ENCODE results near the gene ATP5F1D. TPM values are rescaled to one million over a fixed set of nuclear protein-coding genes. Genes with fewer than 3 reads are reported as not detected.
A peak's percentile ranks its signal among the peaks of the same experiment; 100 is the strongest.

ATP5F1D gene
- total RNA-seq, 2 donors from 2014 or later, result 156 to 157 TPM

DNA sequence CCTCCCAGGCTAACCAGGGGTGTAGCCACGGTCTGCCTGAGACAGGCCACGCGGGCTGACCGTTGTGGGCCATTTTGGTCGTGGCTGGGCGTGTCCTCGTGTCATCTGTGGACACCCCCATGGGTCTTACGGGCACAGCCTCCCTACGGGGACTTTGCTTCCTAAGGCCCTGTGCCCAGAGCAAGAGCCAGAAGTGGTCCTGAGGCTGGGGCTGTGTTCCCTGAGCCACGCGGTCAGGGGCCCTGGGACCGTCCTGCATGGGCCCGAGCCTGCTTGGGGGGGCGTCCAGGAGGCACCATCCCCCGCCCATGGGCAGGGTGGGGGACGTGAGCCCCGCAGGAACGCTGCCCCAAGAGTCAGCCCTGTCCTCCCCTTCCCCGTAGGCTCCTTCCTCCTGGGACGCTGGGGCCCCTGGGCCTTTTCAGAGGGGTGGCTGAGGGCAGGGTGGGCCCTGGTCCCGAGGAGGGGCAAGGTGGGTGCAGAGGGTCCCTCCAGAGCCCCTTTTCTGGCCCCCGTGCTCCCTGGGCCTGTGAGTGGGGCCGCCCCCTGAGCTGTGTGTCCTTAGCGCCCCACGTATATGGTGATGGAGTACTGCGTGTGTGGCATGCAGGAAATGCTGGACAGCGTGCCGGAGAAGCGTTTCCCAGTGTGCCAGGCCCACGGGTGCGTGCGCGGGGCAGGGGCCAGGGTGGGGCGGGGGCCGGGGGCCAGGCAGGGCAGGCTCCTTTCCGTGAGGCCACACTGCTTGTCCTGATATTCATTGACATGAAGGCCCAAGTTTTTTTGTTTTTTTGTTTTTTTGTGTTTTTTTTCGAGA, 22.6 kb upstream of the ATP5F1D start:
- peaks cover 48% of the 10 kb centered on the region for H3K4me1 ChIP-seq
- H3K36me3 ChIP-seq (replicated peaks in 1 of 2; ENCODE audit: insufficient read depth in 1 of 2, low read depth in 2 of 2), result peaks cover 0 to 4% of the 10 kb centered on the region in 2 donors
- TF ChIP-seq, protein P1, sequence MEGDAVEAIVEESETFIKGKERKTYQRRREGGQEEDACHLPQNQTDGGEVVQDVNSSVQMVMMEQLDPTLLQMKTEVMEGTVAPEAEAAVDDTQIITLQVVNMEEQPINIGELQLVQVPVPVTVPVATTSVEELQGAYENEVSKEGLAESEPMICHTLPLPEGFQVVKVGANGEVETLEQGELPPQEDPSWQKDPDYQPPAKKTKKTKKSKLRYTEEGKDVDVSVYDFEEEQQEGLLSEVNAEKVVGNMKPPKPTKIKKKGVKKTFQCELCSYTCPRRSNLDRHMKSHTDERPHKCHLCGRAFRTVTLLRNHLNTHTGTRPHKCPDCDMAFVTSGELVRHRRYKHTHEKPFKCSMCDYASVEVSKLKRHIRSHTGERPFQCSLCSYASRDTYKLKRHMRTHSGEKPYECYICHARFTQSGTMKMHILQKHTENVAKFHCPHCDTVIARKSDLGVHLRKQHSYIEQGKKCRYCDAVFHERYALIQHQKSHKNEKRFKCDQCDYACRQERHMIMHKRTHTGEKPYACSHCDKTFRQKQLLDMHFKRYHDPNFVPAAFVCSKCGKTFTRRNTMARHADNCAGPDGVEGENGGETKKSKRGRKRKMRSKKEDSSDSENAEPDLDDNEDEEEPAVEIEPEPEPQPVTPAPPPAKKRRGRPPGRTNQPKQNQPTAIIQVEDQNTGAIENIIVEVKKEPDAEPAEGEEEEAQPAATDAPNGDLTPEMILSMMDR (IDR thresholded peaks at IDR 0.05), result no peak
- no peak for TF ChIP-seq POLR2A (IDR thresholded peaks at IDR 0.05)
- no peak for DNase-seq
- H3K9me3 ChIP-seq, result no peaks in the 10 kb centered on the region
- 83 to 91% methylated on average over 19 to 29 of the region's 37 CpGs for WGBS, 2 donors
- intact Hi-C loops (cut with DNase I), result no loop called here
- peak overlapping the region in 1 of 4 donors; percentile 36 for H3K27ac ChIP-seq
- ATAC-seq, result no peak
- H3K4me3 ChIP-seq, result no peak overlapping the region
- no peaks in the 10 kb centered on the region for H3K27me3 ChIP-seq

DNA sequence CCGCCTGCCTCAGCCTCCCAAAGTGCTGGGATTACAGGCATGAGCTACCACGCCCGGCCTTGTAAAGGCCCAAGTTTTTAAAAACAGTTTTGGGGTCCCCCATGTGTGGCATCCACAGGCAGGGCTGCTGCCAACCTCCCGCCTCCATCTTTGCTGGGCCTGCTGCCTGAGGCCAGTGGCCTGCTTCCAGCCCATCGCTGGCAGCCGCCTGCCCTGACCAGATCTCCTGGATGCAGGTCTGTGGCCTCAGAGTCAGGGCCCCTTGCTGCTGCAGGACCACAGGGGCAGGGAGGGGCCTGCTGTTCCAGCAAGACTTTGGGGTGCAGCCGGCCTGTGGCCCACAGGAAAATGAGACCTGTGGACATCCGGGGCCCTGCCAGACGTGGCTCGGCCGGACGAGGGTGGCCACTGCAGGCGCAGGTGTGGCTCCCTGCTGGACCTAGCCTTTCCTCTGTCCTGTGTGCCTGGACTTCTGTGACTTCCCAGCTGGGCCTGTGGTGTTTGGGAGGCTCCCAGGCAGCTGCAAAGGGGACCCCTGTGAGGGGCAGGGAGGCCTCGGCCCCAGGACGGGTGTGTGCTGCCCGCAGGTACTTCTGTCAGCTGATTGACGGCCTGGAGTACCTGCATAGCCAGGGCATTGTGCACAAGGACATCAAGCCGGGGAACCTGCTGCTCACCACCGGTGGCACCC, 21.6 kb upstream of the ATP5F1D start:
- no peaks in the 10 kb centered on the region for H3K27me3 ChIP-seq
- no peak for ATAC-seq
- WGBS, 2 donors, result 90 to 100% methylated on average over 3 to 17 of the region's 19 CpGs
- H3K4me3 ChIP-seq, result no peak overlapping the region
- intact Hi-C loops (cut with DNase I), result no loop called here
- TF ChIP-seq, protein P1 (IDR thresholded peaks at IDR 0.05), result no peak
- no peak for TF ChIP-seq POLR2A (IDR thresholded peaks at IDR 0.05)
- DNase-seq, result no peak
- H3K27ac ChIP-seq, result no peak overlapping the region
- no peaks in the 10 kb centered on the region for H3K9me3 ChIP-seq
- peaks cover 39% of the 10 kb centered on the region for H3K4me1 ChIP-seq
- peaks cover 0 to 4% of the 10 kb centered on the region in 2 donors for H3K36me3 ChIP-seq (replicated peaks in 1 of 2; ENCODE audit: insufficient read depth in 1 of 2, low read depth in 2 of 2)

DNA sequence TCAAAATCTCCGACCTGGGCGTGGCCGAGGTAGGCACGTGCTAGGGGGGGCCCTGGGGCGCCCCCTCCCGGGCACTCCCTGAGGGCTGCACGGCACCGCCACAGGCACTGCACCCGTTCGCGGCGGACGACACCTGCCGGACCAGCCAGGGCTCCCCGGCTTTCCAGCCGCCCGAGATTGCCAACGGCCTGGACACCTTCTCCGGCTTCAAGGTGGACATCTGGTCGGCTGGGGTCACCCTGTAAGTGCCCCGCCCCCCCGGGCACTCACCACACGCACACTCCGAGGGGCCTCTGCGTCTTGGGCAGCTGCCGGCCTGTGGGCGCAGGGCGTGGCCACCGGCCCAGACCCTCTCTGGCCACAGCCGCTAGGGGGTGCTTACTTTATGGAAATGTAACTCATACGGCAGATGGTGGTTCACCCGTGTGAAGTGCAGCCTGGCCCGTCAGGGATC, 21.0 kb upstream of the ATP5F1D start:
- H3K27ac ChIP-seq, result no peak overlapping the region
- 64 to 74% methylated on average over 2 to 27 of the region's 33 CpGs for WGBS, 2 donors
- intact Hi-C loops (cut with DNase I), result no loop called here
- H3K4me3 ChIP-seq, result no peak overlapping the region
- peaks cover 33% of the 10 kb centered on the region for H3K4me1 ChIP-seq
- no peak for ATAC-seq
- no peaks in the 10 kb centered on the region for H3K27me3 ChIP-seq
- DNase-seq, result no peak
- H3K9me3 ChIP-seq, result no peaks in the 10 kb centered on the region
- TF ChIP-seq POLR2A (IDR thresholded peaks at IDR 0.05), result no peak
- TF ChIP-seq, protein P1 (IDR thresholded peaks at IDR 0.05), result no peak
- H3K36me3 ChIP-seq (replicated peaks in 1 of 2; ENCODE audit: insufficient read depth in 1 of 2, low read depth in 2 of 2), result peaks cover 0 to 4% of the 10 kb centered on the region in 2 donors

DNA sequence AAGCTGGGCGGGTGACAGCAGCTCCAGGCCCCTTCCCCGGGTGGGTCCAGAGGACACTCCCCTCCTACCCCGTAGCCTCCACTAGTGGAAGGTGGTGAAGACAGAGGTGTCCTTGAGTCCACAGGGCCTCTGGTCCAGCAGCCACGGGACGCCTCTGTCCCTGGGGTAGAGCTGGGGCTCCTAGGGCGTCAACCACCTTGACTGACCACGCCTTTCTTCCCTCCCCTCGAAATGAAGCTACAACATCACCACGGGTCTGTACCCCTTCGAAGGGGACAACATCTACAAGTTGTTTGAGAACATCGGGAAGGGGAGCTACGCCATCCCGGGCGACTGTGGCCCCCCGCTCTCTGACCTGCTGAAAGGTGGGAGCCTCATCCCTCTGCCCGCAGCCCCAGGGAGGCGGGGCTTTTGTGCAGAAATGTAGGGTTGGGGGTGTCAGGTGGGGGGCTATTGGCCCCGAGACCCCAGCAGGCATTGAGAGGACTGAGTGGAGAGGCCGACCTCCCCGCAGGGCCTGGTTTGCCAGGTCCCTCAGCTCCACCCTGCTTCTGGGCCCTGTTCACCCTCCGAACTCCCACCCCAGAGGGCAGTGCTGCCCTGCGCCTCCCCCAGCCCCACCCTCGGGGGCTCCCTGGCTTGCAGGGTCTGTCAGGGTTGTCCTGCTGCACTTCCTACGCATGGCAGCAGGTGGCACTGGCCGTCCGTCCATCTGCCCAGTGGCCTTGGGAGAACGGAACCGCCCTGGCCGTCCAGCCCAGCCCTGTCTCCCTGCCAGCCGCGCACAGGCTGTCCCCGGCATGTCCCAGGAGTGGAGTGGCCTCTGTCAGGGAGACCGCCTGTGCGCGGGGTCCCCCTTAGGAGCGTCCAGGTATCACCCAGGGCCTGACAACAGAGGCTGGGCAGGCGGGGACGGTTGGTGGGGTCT, 20.3 kb upstream of the ATP5F1D start:
- peak; percentile 78 to 88 (median 82) for DNase-seq
- Histone ChIP-seq H3K4me3 (no peak overlapping the region), H3K9me3 (no peaks in the 10 kb centered on the region), H3K36me3 (replicated peaks in 1 of 2; ENCODE audit: insufficient read depth in 1 of 2, low read depth in 2 of 2) (peaks cover 1 to 4% of the 10 kb centered on the region in 2 donors), H3K4me1 (peaks cover 26% of the 10 kb centered on the region), H3K27ac (no peak overlapping the region), H3K27me3 (no peaks in the 10 kb centered on the region)
- WGBS, 2 donors, result 69 to 82% methylated on average over 20 to 31 of the region's 38 CpGs
- intact Hi-C loops (cut with DNase I), result no loop called here
- peak; percentile 87 for ATAC-seq
- TF ChIP-seq, protein P1 (IDR thresholded peaks at IDR 0.05), result peak; percentile 55 to 89 (median 78)
- no peak for TF ChIP-seq POLR2A (IDR thresholded peaks at IDR 0.05)

Data from body of pancreas (tissue), 4 donors.